ENCODE results near the gene TMEM92. TPM values are rescaled to one million over a fixed set of nuclear protein-coding genes. Genes with fewer than 3 reads are reported as not detected.
"Not testable (repeated sequence)": the region's sequence is repeated elsewhere in the genome, so short reads cannot be mapped to it uniquely, and the experiment has no call there.

Gene TMEM92
- total RNA-seq, 1 donor from 2014 or later: not detected

GRCh38 chr17:50261051-50261915 lies 13.0 kb upstream of the TMEM92 start:
- intact Hi-C loops (cut with DNase I): no loop called here
- DNase-seq (ENCODE audit: low spot score): peak; percentile 64

GRCh38 chr17:50262001-50262794 lies 12.1 kb upstream of the TMEM92 start:
- intact Hi-C loops (cut with DNase I): no loop called here
- DNase-seq (ENCODE audit: low spot score): peak; percentile 68

GRCh38 chr17:50263331-50264262 lies 10.7 kb upstream of the TMEM92 start:
- DNase-seq (ENCODE audit: low spot score): peak; percentile 66
- intact Hi-C loops (cut with DNase I): no loop called here

- intact Hi-C loops (cut with DNase I): no loop called here
- DNase-seq (ENCODE audit: low spot score): peak; percentile 75
Measured at GRCh38 chr17:50264263-50265113, 9.8 kb upstream of the TMEM92 start.

GRCh38 chr17:50265212-50265611 lies 9.1 kb upstream of the TMEM92 start:
- intact Hi-C loops (cut with DNase I): no loop called here
- peak; percentile 60 for DNase-seq (ENCODE audit: low spot score)

- intact Hi-C loops (cut with DNase I): no loop called here
- DNase-seq (ENCODE audit: low spot score): no peak
Measured at GRCh38 chr17:50265690-50266315, 8.5 kb upstream of the TMEM92 start.

- intact Hi-C loops (cut with DNase I): no loop called here
- DNase-seq (ENCODE audit: low spot score): peak; percentile 74
Measured at GRCh38 chr17:50266384-50267073, 7.7 kb upstream of the TMEM92 start.

GRCh38 chr17:50267074-50267841 lies 7.0 kb upstream of the TMEM92 start:
- intact Hi-C loops (cut with DNase I): no loop called here
- DNase-seq (ENCODE audit: low spot score): no peak

GRCh38 chr17:50268026-50268425 lies 6.2 kb upstream of the TMEM92 start:
- intact Hi-C loops (cut with DNase I): no loop called here

GRCh38 chr17:50268743-50269275 lies 5.5 kb upstream of the TMEM92 start:
- intact Hi-C loops (cut with DNase I): no loop called here
- DNase-seq (ENCODE audit: low spot score): no peak

More at GRCh38 chr17:50268026-50268425, 6.2 kb upstream of the TMEM92 start:
- no peak for DNase-seq (ENCODE audit: low spot score)

- intact Hi-C loops (cut with DNase I): no loop called here
- DNase-seq (ENCODE audit: low spot score): peak; percentile 78
Measured at GRCh38 chr17:50269477-50270434, 4.5 kb upstream of the TMEM92 start.

- peak; percentile 74 for DNase-seq (ENCODE audit: low spot score)
- intact Hi-C loops (cut with DNase I): no loop called here
Measured at GRCh38 chr17:50270435-50271362, 3.6 kb upstream of the TMEM92 start.

- intact Hi-C loops (cut with DNase I); DNase-seq (ENCODE audit: low spot score): not testable (repeated sequence)
Measured at GRCh38 chr17:50271363-50271750, 2.9 kb upstream of the TMEM92 start.

- DNase-seq (ENCODE audit: low spot score): peak; percentile 58
- intact Hi-C loops (cut with DNase I): loop anchor here (2.0 kb wide), 1 partner anchor 25 kb away; no protein-coding TSS in a partner anchor
Measured at GRCh38 chr17:50272246-50272645, 2.0 kb upstream of the TMEM92 start.
